Thoracic aorta endothelial cell (primary cell): ENCODE results near the gene PEX1. TPM values are rescaled to one million over a fixed set of nuclear protein-coding genes. Genes with fewer than 3 reads are reported as not detected.

Experiments
- total RNA-seq: library from RNA; depleted of rRNA; stranded (reverse); fragments of >200 nt; gene quantifications from 2 replicates; pipeline ENCODE4 v1.2.3, GENCODE V29; 2012

The PEX1 gene
- total RNA-seq: 18.2 and 18.5 TPM in 2 replicates

GRCh38 chr7:92528188-92528957 is at the start of gene PEX1, which contains the start of gene RBM48:
Gene PEX1, minus strand, starts transcription at chr7:92528520. Its CDS starts 85 bp downstream, at chr7:92528435.
Gene RBM48, plus strand, starts transcription at chr7:92528795. Its CDS starts 19 bp downstream, at chr7:92528814.

GRCh38 chr7:92477681-92478080 is 50.6 kb downstream of the PEX1 start, which contains the start of gene ERVW-1:
Gene ERVW-1, minus strand, starts transcription at chr7:92477946. Its CDS starts 7,565 bp downstream, at chr7:92470381.

GRCh38 chr7:92447345-92448204 is 80.7 kb downstream of the PEX1 start, which contains the start of gene GATAD1:
Gene GATAD1, plus strand, starts transcription at chr7:92447482. Its CDS starts 248 bp downstream, at chr7:92447730.

Other genes with a start within 250 kb of the PEX1 start
- gene GATAD1, start 81.0 kb downstream of the PEX1 start, total RNA-seq: 26.7 and 29.5 TPM in 2 replicates
- gene ERVW-1, start 50.6 kb downstream of the PEX1 start, total RNA-seq: not detected in 2 replicates
- 11.4 and 13.6 TPM in 2 replicates for gene RBM48, start 275 bp upstream of the PEX1 start, total RNA-seq
- 36.6 and 41.9 TPM in 2 replicates for gene FAM133B, start 61.9 kb upstream of the PEX1 start, total RNA-seq